ENCODE measurements around the gene RGS4.

RGS4 gene

DNA sequence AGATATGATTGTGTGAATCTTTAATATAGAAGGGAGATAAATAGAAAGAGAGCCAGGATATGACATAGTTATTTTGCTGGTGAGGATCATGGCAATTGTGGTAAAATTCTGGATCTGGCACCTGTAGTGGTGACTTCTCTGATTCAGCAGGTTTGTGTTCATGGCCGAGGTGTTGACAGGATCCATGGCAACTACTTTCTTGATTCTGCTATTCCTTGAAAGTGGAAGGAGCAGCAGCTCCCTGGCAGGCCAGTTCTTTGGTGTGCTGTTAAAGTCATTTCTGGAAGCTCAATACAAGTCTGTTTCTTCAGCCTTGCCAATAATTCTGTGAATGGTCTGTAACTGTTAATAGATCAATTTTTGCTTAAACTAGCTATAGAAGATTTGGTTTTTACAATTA is 33.4 kb downstream of the RGS4 start:
- no peak for DNase-seq (ENCODE audit: low read depth in 2 of 2)

DNA sequence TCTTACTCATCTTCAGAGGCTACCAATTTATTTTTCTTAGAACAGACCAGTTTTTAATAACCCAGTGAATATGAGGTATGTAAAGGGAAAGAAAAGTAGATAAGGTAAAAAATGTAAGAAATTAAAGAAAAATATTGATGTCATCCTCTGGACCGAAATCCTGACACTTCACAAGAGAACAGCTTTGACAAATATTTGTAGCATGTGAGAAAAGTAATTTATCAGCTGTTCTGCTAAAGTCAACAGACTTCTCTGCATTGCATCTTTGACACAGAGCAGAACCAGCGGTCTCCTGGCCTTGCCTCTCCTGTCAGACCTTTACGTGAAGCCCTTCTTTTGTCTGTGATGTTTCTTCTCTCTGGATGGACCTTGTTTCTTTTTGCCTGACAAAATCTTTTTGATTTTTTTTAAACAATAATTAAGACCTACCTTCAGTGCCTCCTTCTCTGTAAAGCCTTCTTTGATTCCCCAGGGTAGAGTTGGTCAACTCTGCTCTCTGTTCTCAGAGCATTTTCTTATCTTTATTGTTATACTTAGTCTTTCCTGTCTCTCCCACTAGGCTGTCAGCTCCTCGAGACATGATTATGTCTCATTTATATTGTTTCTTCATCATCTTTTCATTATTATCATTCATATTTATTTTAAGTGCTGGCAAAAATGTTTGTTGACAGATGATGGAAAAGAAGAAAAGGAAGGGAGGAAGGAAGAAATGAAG is 35.4 kb downstream of the RGS4 start:
- DNase-seq (ENCODE audit: low read depth in 2 of 2) = no peak

DNA sequence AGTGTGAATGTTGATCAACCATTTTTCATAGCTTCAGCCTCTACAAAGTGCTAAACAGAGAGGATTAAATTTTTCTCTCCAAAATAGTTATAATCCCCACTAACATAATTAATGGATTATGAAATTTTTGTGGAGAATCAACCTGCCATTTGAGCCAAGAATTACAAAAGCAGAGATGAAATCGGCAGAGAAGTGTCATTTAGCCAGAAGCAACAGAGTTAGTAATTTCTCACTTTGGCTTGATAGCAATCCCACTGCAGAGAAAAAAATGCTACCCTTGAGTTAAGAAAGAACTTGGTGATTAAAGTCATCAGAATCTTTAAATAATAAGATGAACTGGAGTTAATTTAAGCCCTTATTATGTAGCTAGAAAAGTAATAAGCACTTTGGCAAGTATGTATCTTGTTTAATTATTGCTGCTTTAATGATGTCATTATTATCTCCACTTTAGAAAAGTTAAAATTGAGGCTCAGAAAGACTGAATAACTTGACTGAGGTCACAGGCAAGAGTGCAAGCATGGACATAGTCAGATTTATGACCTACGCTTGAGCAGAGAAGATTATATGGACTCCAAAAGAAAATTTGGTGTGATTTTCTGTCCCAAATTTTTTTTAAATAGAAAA is 37.3 kb downstream of the RGS4 start:
- DNase-seq (ENCODE audit: low read depth in 2 of 2) = no peak

DNA sequence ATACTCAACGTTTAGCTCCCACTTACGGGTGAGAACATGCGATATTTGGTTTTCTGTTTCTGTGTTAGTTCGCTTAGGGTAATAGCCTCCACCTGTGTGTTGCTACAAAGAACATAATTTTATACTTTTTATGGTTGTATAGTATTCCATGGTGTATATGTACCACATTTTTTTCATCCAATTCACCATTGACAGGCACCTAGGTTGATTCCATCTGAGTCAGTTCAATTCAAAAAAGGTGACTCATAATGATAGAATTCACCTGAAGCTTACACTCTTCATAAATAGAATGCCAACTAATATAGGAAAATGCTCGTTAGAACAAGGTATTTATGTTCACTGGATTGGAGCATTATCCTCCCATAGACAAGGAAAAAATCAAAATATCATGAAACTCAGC is 38.5 kb downstream of the RGS4 start:
- DNase-seq (ENCODE audit: low read depth in 2 of 2) = no peak

DNA sequence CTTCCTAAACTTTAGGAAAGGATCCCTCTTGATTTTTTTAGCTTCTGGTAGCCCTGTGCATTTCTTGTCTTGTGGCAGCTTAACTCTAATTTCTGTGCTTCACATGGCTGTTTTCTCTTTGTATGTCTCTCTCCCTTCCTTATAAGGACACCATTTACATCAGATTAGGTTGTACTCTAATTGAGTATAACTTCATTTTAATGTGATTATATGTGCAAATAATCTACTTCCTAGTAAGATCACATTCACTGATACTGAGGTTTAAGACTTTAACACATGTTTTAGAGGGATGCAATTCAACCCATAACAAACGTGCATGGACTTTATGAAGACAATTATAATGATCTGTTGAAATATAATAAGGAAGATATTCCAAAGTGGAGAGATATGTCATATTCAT is 46.7 kb downstream of the RGS4 start:
- no peak for DNase-seq (ENCODE audit: low read depth in 2 of 2)

DNA sequence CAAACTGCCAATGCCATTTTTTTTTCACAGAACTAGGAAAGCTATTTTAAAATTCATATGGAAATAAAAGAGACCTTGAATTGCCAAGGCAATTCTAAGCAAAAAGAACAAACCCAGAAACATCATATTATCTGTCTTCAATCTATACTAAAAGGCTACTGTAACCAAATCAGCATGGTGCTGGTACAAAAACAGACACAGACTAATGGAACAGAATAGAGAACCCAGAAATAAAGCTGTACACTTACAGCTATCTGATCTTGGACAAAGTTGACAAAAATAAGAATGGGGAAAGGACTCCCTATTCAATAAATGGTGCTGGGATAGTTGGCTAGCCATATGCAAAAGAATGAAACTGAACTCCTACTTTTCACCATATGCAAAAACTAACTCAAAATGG is 50.5 kb downstream of the RGS4 start:
- DNase-seq (ENCODE audit: low read depth in 2 of 2) = no peak

DNA sequence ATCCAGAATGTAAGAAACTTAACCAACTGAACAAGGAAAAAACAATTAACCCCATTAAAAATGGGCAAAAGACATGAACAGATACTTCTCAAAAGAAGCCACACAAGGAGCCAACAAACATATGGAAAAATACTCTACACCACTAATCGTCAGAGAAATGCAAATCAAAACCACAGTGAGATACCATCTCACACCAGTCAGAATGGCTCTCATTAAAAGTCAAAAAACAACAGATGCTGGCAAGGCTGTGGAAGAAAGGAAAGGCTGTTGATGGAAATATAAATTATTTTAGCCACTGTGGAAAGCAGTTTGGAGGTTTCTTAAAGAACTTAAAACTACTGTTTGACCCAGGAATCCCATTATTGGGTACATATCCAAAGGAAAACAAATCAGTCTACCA is 51.2 kb downstream of the RGS4 start:
- DNase-seq (ENCODE audit: low read depth in 2 of 2) = no peak

DNA sequence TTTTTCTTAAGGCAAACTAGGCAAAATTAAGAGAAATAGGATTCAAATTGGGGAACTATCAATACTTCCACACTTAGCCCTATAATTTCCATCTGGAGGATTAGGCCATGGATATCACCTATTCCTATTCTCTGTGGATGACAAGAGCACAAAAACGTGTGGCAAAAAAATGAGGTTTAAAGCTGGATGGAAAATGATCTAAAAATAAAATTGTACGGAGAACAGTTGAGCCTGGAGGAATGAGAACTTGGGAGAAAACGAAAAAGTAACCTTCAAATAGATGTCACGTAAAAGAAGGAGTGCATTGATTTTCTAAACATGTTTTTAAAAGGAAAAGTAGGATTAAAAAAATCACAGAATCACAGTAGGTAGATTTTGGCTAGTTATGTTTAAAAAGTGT is 55.7 kb downstream of the RGS4 start:
- DNase-seq (ENCODE audit: low read depth in 2 of 2) = no peak
